Liver (tissue), 3 donors: ENCODE measurements around the gene GRWD1.

Source experiments
- TAF1 ChIP-seq: conservative IDR thresholded peaks from 2 replicates; pipeline ENCODE4 v1.6.1; 2016; ENCODE audit warnings: antibody characterized with exemption, mild to moderate bottlenecking
- ZBTB33 ChIP-seq: IDR thresholded peaks from 2 replicates; pipeline ENCODE4 v1.6.1; 2016; ENCODE audit warnings: antibody characterized with exemption
- TF ChIP-seq, protein P1 (sequence below): fragments of 150-350 bp; IDR thresholded peaks from 2 replicates; pipeline ENCODE4 v1.5.1; 2017; ENCODE audit warnings: improper control_type of control experiment, low read depth, low read length; ENCODE audit not compliant: missing input control
- TF ChIP-seq, protein P2 (sequence below): IDR thresholded peaks from 2 replicates; pipeline ENCODE4 v1.6.1; 2016; ENCODE audit warnings: antibody characterized with exemption
- donor health status: healthy.
- donor health status: healthy.

DNA sequence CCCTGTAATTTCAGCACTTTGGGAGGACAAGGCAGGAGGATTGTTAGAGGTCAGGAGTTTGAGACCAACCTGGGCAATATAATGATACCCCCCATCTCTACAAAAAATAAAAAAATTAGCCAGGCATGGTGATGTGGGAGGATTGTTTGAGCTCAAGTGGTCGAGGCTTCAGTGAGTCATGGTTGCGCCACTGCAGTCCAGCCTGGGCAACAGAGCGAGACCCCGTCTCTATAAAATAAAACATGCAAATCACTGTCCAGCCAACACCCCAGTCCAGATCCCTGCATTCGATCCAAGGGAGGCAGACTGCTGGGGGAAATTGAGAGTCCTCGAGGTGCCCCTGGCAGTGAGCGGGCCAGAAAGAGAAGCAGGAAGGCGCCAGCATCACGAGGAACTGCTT lies 30.4 kb downstream of the GRWD1 start:
- TF ChIP-seq, protein P1, sequence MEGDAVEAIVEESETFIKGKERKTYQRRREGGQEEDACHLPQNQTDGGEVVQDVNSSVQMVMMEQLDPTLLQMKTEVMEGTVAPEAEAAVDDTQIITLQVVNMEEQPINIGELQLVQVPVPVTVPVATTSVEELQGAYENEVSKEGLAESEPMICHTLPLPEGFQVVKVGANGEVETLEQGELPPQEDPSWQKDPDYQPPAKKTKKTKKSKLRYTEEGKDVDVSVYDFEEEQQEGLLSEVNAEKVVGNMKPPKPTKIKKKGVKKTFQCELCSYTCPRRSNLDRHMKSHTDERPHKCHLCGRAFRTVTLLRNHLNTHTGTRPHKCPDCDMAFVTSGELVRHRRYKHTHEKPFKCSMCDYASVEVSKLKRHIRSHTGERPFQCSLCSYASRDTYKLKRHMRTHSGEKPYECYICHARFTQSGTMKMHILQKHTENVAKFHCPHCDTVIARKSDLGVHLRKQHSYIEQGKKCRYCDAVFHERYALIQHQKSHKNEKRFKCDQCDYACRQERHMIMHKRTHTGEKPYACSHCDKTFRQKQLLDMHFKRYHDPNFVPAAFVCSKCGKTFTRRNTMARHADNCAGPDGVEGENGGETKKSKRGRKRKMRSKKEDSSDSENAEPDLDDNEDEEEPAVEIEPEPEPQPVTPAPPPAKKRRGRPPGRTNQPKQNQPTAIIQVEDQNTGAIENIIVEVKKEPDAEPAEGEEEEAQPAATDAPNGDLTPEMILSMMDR, result no peak
- TF ChIP-seq, protein P2, sequence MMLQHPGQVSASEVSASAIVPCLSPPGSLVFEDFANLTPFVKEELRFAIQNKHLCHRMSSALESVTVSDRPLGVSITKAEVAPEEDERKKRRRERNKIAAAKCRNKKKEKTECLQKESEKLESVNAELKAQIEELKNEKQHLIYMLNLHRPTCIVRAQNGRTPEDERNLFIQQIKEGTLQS, result no peak
- no peak for TF ChIP-seq ZBTB33
- TF ChIP-seq TAF1, result no peak
